ENCODE measurements around the gene MGAM2. TPM values are rescaled to one million over a fixed set of nuclear protein-coding genes. Genes with fewer than 3 reads are reported as not detected.

MGAM2 gene
- total and polyA plus RNA-seq, 2 of the 8 experiments (the other 6 are each of a cell fraction or from before 2014, with no cell fraction given), result 0.02 TPM; not detected in 1

- FAIRE-seq, result no peak
These were observed 62.9 kb downstream of the MGAM2 start for GRCh38 chr7:142174441-142174840.

More at GRCh38 chr7:142174441-142174840, 62.9 kb downstream of the MGAM2 start:
- Histone ChIP-seq H3K23me2 (ENCODE audit: low read depth, low read length) (no peaks in the 10 kb centered on the region), H3K79me2 (ENCODE audit: control insufficient read depth in 1 of 2, insufficient read depth in 2 of 2, low read length in 2 of 2) (no peaks in the 10 kb centered on the region), H3K18ac (ENCODE audit: extremely low read depth, low read length) (no peak overlapping the region), H2BK20ac (ENCODE audit: low read length) (no peak overlapping the region), H2AFZ (ENCODE audit: low read length) (no peak overlapping the region), H3K27ac (ENCODE audit: low read depth, low read length) (no peak overlapping the region), H4K5ac (ENCODE audit: insufficient read length, low read depth, low read length) (no peak overlapping the region), H3K23ac (ENCODE audit: insufficient read length) (no peak overlapping the region), H2BK5ac (ENCODE audit: low read depth, low read length) (no peak overlapping the region), H2BK120ac (replicated peaks; ENCODE audit: low read depth, low read length) (no peak overlapping the region), H3K9ac (replicated peaks in 1 of 4; ENCODE audit: extremely low read depth in 1 of 4, low read depth in 3 of 4, low read length in 3 of 4) (no peak overlapping the region), H3K56ac (replicated peaks; ENCODE audit: insufficient read length, low read depth, low read length) (no peak overlapping the region), H2BK12ac (ENCODE audit: low read depth, low read length) (no peak overlapping the region), H3K4ac (replicated peaks; ENCODE audit: insufficient read length, low read depth, low read length) (no peak overlapping the region), H3K36me3 (ENCODE audit: control insufficient read depth in 2 of 4, insufficient read depth in 4 of 4, low read length in 3 of 4) (no peaks in the 10 kb centered on the region), H3K79me1 (ENCODE audit: low read depth, low read length) (no peaks in the 10 kb centered on the region), H3K27me3 (replicated peaks in 1 of 4; ENCODE audit: control insufficient read depth in 3 of 4, extremely low read depth in 1 of 4, insufficient read depth in 3 of 4, low read length in 3 of 4) (no peaks in the 10 kb centered on the region), H4K20me1 (replicated peaks in 1 of 2; ENCODE audit: control insufficient read depth in 1 of 2, insufficient read depth in 2 of 2, low read length in 2 of 2) (no peaks in the 10 kb centered on the region), H3K9me3 (ENCODE audit: insufficient read depth in 2 of 2, low read depth in 1 of 2, low read length in 1 of 2) (no peaks in the 10 kb centered on the region), H3K4me1 (replicated peaks in 1 of 4; ENCODE audit: control insufficient read depth in 3 of 4, insufficient read depth in 4 of 4, low read length in 3 of 4) (no peaks in the 10 kb centered on the region), H4K91ac (replicated peaks; ENCODE audit: insufficient read length, low read length) (no peak overlapping the region), H3K14ac (ENCODE audit: insufficient read length) (no peak overlapping the region), H2AK5ac (ENCODE audit: low read depth, low read length) (no peak overlapping the region), H3K4me2 (ENCODE audit: insufficient read depth in 1 of 2, low read depth in 2 of 2, low read length in 2 of 2) (no peak overlapping the region), H4K8ac (ENCODE audit: extremely low read depth, insufficient read depth, low read length) (no peak overlapping the region), H2BK15ac (ENCODE audit: low read length) (no peak overlapping the region), H3K4me3 (ENCODE audit: extremely low read depth in 1 of 4, insufficient read depth in 2 of 4, low read depth in 3 of 4, low read length in 4 of 4) (no peak overlapping the region)
- DNase-seq (ENCODE audit: low read depth in 1 of 2, low spot score in 2 of 2), result no peak
- ChIA-PET POLR2A (ENCODE audit: partially characterized antibody) (no interaction called here), CTCF (ENCODE audit: partially characterized antibody) (no interaction called here)
- TF ChIP-seq TBP (IDR thresholded peaks at IDR 0.05; ENCODE audit: low read depth, low read length), result no peak
- TF ChIP-seq TAF1 (IDR thresholded peaks at IDR 0.05; ENCODE audit: low read depth, low read length), result no peak
- TF ChIP-seq GTF2F1 (IDR thresholded peaks at IDR 0.05; ENCODE audit: borderline replicate concordance, low read depth, low read length), result no peak
- TF ChIP-seq ATF2 (IDR thresholded peaks at IDR 0.05; ENCODE audit: low read length), result no peak
- TF ChIP-seq SAP30 (IDR thresholded peaks at IDR 0.05; ENCODE audit: insufficient read depth, insufficient replicate concordance, low read length), result no peak
- no peak for TF ChIP-seq CREB1 (IDR thresholded peaks at IDR 0.05)
- TF ChIP-seq RFX5 (IDR thresholded peaks at IDR 0.05; ENCODE audit: borderline replicate concordance, low read depth, low read length), result no peak
- no peak for TF ChIP-seq POLR2AphosphoS5 (IDR thresholded peaks at IDR 0.05; ENCODE audit: low read depth, low read length)
- no peak for TF ChIP-seq RAD21 (IDR thresholded peaks at IDR 0.05 in 1 of 2, conservative IDR thresholded peaks at IDR 0.05 in 1 of 2; ENCODE audit: low read depth in 2 of 2, low read length in 2 of 2)
- 89% methylated on average over 1 of the region's 2 CpGs; no CpG with 5 or more reads in 1 of the 2 experiments for WGBS, 2 experiments (ENCODE audit: extremely low coverage in 1 of 2, insufficient coverage in 1 of 2, insufficient read length in 1 of 2, insufficient replicate concordance in 2 of 2, low coverage in 1 of 2, low lambda C conversion rate in 2 of 2, missing lambda C conversion rate in 1 of 2)

All from H1 (cell line).